GM23248 (cell line): ENCODE results near the gene ASPSCR1. TPM values are rescaled to one million over a fixed set of nuclear protein-coding genes. Genes with fewer than 3 reads are reported as not detected.

Experiments used
- DNase-seq: peaks from one replicate; pipeline ENCODE4 v3.0.0-alpha.2; 2015
- H2AFZ ChIP-seq: fragments of 200-600 bp; sonication (generic); 2 replicates; pipeline ENCODE4 v1.6.1; 2016; ENCODE audit warnings: antibody characterized with exemption
- H3F3A ChIP-seq: fragments of 200-600 bp; sonication (generic); 2 replicates; pipeline ENCODE4 v1.6.1; 2016; ENCODE audit warnings: mild to moderate bottlenecking, antibody characterized with exemption, mixed run types; ENCODE audit not compliant: insufficient read depth
- H3K27ac ChIP-seq: fragments of 200-600 bp; sonication (generic); 2 replicates; pipeline ENCODE4 v1.5.1; 2016; ENCODE audit warnings: mild to moderate bottlenecking
- H3K27me3 ChIP-seq: fragments of 200-600 bp; sonication (generic); replicated peaks from 2 replicates; pipeline ENCODE4 v1.6.1; 2016; ENCODE audit warnings: mild to moderate bottlenecking; ENCODE audit not compliant: insufficient read depth
- H3K36me3 ChIP-seq: fragments of 200-600 bp; sonication (generic); 2 replicates; pipeline ENCODE4 v1.6.1; 2016; ENCODE audit warnings: low read depth, mild to moderate bottlenecking
- H3K4me1 ChIP-seq: fragments of 200-600 bp; sonication (generic); 2 replicates; pipeline ENCODE4 v1.6.1; 2016; ENCODE audit warnings: mild to moderate bottlenecking; ENCODE audit not compliant: insufficient read depth
- H3K4me2 ChIP-seq: fragments of 200-600 bp; sonication (generic); one replicate; pipeline ENCODE4 v1.6.1; 2016; ENCODE audit warnings: mild to moderate bottlenecking; ENCODE audit not compliant: unreplicated experiment
- H3K4me3 ChIP-seq: fragments of 200-600 bp; sonication (generic); 2 replicates; pipeline ENCODE4 v1.5.1; 2016; ENCODE audit warnings: mild to moderate bottlenecking
- H3K79me2 ChIP-seq: fragments of 200-600 bp; sonication (generic); 2 replicates; pipeline ENCODE4 v1.6.1; 2016; ENCODE audit warnings: mild to moderate bottlenecking; ENCODE audit not compliant: insufficient read depth
- H3K9ac ChIP-seq: fragments of 200-600 bp; sonication (generic); 2 replicates; pipeline ENCODE4 v1.6.1; 2016; ENCODE audit warnings: mild to moderate bottlenecking
- H3K9me2 ChIP-seq: fragments of 200-600 bp; sonication (generic); 2 replicates; pipeline ENCODE4 v1.6.1; 2016; ENCODE audit warnings: mixed run types, mild to moderate bottlenecking, moderate library complexity; ENCODE audit not compliant: insufficient read depth
- H3K9me3 ChIP-seq: fragments of 200-600 bp; sonication (generic); one replicate; pipeline ENCODE4 v1.6.1; 2017; ENCODE audit warnings: low read depth
- H4K20me1 ChIP-seq: fragments of 200-600 bp; sonication (generic); 2 replicates; pipeline ENCODE4 v1.6.0; 2016; ENCODE audit not compliant: insufficient read depth
- EZH2 ChIP-seq: fragments of 200-600 bp; sonication (generic); IDR thresholded peaks from 2 replicates; pipeline ENCODE4 v1.6.1; 2018; ENCODE audit warnings: antibody characterized with exemption, mild to moderate bottlenecking; ENCODE audit not compliant: insufficient read depth, poor library complexity, severe bottlenecking
- EZH2phosphoT487 ChIP-seq: fragments of 200-600 bp; sonication (generic); IDR thresholded peaks from 2 replicates; pipeline ENCODE4 v1.6.1; 2018; ENCODE audit warnings: antibody characterized with exemption, moderate library complexity, mild to moderate bottlenecking, low read depth; ENCODE audit not compliant: insufficient read depth
- WGBS, 2 experiments: methylation state at CpG; one replicate each; pipeline ENCODE4 v1.1.6; 2015 to 2017; ENCODE audit warnings: low lambda C conversion rate in 2 of 2, low coverage in 1 of 2; ENCODE audit errors: missing lambda C conversion rate in 2 of 2; 5-methylcytosine and 5-hydroxymethylcytosine counted together
- in situ Hi-C: fragments of 300-500 bp; cut with MboI; formaldehyde crosslinking; loops from 2 replicates; pipeline ENCODE4 v1.15.0; 2020
- polyA plus RNA-seq: library from polyadenylated mRNA; unstranded; fragments of >200 nt; fragmentation: Nextera tagmentation; extraction: Ambion mirVana; gene quantifications from 2 replicates; pipeline ENCODE4 v1.2.1, GENCODE V29; 2016
- total RNA-seq: library from RNA; depleted of rRNA; stranded (reverse); fragments of >200 nt; shearing (Covaris generic); gene quantifications from 2 replicates; pipeline ENCODE4 v1.2.3, GENCODE V29; 2014

The ASPSCR1 gene
- total and polyA plus RNA-seq, 2 experiments from 2014 or later = 20.6 to 23.5 TPM

DNA sequence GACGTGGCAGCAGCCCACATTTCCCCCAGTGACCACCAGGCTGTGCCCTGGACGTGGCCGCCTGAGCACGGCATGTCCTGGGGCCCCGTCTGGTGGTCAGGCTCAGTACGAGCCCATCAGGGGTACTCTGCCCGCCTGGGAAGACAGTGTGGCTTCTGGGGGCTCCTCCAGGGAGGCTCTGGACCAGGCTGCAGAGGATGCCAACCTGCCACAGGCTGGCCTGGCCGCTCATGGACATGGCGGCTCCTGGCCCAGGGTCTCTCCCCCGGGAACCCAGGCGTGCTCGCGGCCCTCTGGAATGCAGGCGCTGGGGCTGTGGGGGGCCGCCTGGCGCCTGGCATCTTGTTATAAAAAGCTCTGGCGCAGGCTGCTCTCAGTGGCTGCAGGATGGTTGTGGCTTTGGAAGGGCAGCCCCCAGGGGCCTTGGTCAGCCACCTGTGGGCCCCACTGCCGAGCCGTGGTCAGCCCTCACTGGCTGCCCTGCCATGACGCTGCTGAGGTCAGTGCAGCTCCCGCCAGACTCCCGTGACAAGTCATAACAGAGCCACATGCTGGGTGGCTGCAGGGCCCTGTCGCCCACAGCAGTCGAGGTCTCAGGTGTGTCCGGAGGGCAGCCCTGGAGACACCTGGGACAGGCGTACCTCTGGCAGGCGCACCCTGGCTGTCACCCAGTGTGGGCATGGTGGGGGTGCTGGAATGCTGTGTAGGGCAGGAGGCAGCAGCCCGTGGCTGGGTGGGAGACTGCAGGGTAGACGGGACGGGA, 30.2 kb downstream of the ASPSCR1 start:
- no peak overlapping the region for H3K4me3 ChIP-seq
- H3K79me2 ChIP-seq = no peaks in the 10 kb centered on the region
- no peak overlapping the region for H3K27ac ChIP-seq
- no peaks in the 10 kb centered on the region for H4K20me1 ChIP-seq
- H3F3A ChIP-seq = peaks cover 4% of the 10 kb centered on the region
- no peak overlapping the region for H2AFZ ChIP-seq
- H3K9me3 ChIP-seq = no peaks in the 10 kb centered on the region
- WGBS, 2 experiments = 93 to 94% methylated on average over 30 of the region's 30 CpGs
- no peaks in the 10 kb centered on the region for H3K9me2 ChIP-seq
- H3K36me3 ChIP-seq = no peaks in the 10 kb centered on the region
- H3K4me2 ChIP-seq = no peak overlapping the region
- no peak overlapping the region for H3K9ac ChIP-seq
- H3K27me3 ChIP-seq = no peaks in the 10 kb centered on the region
- in situ Hi-C loops = no loop called here
- no peak for DNase-seq
- TF ChIP-seq EZH2phosphoT487 (no peak), EZH2 (no peak)
- H3K4me1 ChIP-seq = peaks cover 27% of the 10 kb centered on the region

DNA sequence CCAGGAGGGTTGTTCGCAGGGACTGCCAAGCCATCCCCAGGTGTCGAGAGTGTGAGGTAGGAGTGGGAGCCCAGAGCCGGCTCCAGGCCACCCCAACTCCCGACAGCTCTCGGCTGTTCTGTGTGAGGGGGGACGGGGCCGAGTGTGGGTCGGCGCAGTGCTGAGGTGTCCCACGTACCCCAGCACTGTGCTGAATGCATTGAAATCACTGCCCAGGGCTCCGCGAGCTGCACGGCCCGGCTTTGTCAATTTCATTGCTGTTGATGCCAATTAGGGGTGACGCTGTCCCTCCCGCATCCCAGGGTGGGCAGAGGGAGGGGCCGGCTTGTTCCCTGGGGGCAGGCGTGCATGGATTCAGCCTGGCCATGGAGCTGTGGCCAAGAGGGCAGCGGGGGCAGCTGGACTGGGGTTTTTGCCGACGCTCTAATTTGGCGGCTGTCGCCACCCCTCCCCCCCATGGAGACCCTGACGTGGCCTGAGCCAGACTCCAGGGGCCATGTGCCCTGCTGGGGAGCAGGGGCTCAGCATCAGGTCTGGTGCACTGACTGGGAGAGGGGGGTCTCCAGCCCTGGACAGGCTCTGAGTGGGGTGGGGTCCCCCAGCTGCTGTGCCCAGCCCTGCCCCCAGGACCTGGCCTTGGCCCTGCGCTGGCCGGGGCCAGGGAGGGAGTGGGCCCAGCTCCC, 31.0 kb downstream of the ASPSCR1 start:
- H3K9me3 ChIP-seq = no peaks in the 10 kb centered on the region
- H3K27me3 ChIP-seq = no peaks in the 10 kb centered on the region
- H3K4me2 ChIP-seq = no peak overlapping the region
- peaks cover 20% of the 10 kb centered on the region for H3K4me1 ChIP-seq
- no peaks in the 10 kb centered on the region for H4K20me1 ChIP-seq
- in situ Hi-C loops = no loop called here
- no peak overlapping the region for H3K4me3 ChIP-seq
- H3F3A ChIP-seq = no peaks in the 10 kb centered on the region; the same call in 1 of the 2 replicates
- no peaks in the 10 kb centered on the region for H3K9me2 ChIP-seq
- no peaks in the 10 kb centered on the region for H3K79me2 ChIP-seq
- no peak overlapping the region for H2AFZ ChIP-seq
- H3K36me3 ChIP-seq = no peaks in the 10 kb centered on the region
- H3K27ac ChIP-seq = no peak overlapping the region
- WGBS, 2 experiments = 86 to 93% methylated on average over 13 to 25 of the region's 26 CpGs
- DNase-seq = no peak
- TF ChIP-seq EZH2phosphoT487 = no peak
- TF ChIP-seq EZH2 = no peak
- H3K9ac ChIP-seq = no peak overlapping the region

DNA sequence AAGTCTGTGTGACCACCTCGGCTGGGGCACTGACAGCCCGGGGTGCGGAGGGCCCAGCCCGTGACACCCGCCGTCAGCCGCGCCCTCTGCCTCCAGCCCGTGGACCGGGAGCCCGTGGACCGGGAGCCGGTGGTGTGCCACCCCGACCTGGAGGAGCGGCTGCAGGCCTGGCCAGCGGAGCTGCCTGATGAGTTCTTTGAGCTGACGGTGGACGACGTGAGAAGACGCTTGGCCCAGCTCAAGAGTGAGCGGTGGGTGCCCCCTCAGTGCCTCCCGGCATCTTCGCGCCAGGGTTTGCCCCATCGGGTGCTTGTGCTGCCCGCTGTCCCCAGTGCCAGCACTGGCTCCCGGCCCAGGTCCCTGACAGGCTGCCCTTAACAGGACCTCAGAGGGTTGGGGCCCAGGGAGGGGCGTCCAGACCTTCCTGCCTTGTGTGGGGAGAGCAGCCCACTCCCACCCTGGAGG, 31.5 kb downstream of the ASPSCR1 start:
- H3K9ac ChIP-seq = no peak overlapping the region
- no peaks in the 10 kb centered on the region for H4K20me1 ChIP-seq
- H3K4me3 ChIP-seq = no peak overlapping the region
- no peaks in the 10 kb centered on the region for H3K36me3 ChIP-seq
- H3K9me2 ChIP-seq = no peaks in the 10 kb centered on the region
- no peak for TF ChIP-seq EZH2
- TF ChIP-seq EZH2phosphoT487 = no peak
- peaks cover 17% of the 10 kb centered on the region for H3K4me1 ChIP-seq
- no peaks in the 10 kb centered on the region for H3K79me2 ChIP-seq
- DNase-seq = no peak
- no peaks in the 10 kb centered on the region for H3K9me3 ChIP-seq
- H2AFZ ChIP-seq = no peak overlapping the region
- H3K27me3 ChIP-seq = no peaks in the 10 kb centered on the region
- no peaks in the 10 kb centered on the region for H3F3A ChIP-seq
- WGBS, 2 experiments = 95% methylated on average over 26 to 27 of the region's 28 CpGs
- no peak overlapping the region for H3K4me2 ChIP-seq
- in situ Hi-C loops = no loop called here
- H3K27ac ChIP-seq = no peak overlapping the region

DNA sequence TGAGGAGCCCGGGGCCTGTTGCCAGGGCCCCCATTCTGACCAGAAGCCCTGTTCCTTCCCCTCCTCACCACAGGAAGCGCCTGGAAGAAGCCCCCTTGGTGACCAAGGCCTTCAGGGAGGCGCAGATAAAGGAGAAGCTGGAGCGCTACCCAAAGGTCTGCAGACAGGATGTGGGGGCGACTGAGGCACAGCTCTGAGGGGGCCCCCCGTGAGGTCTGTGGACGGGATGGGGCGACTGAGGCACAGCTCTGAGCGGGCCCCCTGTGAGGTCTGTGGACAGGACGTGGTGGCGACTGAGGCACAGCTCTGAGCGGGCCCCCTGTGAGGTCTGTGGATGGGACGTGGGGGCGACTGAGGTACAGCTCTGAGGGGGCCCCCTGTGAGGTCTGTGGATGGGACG, 32.0 kb downstream of the ASPSCR1 start:
- Histone ChIP-seq H3K4me3 (no peak overlapping the region), H3K9ac (no peak overlapping the region), H3K9me3 (no peaks in the 10 kb centered on the region), H4K20me1 (no peaks in the 10 kb centered on the region), H3K79me2 (no peaks in the 10 kb centered on the region), H3F3A (no peaks in the 10 kb centered on the region), H3K27me3 (no peaks in the 10 kb centered on the region), H3K27ac (no peak overlapping the region), H3K36me3 (no peaks in the 10 kb centered on the region), H3K9me2 (no peaks in the 10 kb centered on the region), H3K4me2 (no peak overlapping the region), H2AFZ (no peak overlapping the region), H3K4me1 (peaks cover 13% of the 10 kb centered on the region)
- in situ Hi-C loops = no loop called here
- TF ChIP-seq EZH2phosphoT487 (no peak), EZH2 (no peak)
- 94% methylated on average over 15 of the region's 15 CpGs for WGBS, 2 experiments
- DNase-seq = no peak
